WI38 (cell line): ENCODE results near the gene LITAF.

Experiments used
- H3K4me3 ChIP-seq: 2 replicates; pipeline ENCODE4 v1.5.1; 2011; ENCODE audit warnings: low read depth, mild to moderate bottlenecking, control low read depth, low read length
- TF ChIP-seq, protein P1 (sequence below): IDR thresholded peaks from 2 replicates; pipeline ENCODE4 v1.5.1; 2012; ENCODE audit warnings: low read depth, mild to moderate bottlenecking, control low read depth, low read length

LITAF gene

DNA sequence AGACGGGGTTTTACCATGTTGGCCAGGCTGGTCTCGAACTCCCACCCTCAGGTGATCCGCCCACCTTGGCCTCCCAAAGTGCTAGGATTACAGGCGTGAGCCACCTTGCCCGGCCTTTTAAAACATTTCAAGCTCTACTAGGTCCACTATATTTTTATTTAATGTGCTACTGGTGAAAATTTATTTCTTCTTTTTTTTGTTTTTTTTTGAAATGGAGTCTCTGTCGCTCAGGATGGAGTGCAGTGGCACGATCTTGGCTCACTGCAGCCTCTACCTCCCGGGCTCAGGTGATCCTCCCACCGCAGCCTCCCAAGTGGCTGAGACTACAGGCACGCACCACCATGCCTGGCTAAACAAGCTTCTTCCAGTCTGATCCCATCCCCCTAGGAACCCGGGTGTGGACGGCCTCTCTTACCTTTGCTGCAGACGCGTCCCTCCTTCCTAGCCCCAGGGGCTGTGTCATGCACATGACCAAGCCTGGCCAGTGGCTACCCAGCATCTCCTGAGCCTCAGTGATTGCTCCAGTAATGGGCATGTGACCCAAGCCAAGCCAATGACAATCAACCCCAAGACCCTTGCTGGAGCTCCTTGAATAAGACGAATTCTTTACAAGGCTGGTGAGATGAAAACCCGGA, 40.1 kb upstream of the LITAF start:
- TF ChIP-seq, protein P1, sequence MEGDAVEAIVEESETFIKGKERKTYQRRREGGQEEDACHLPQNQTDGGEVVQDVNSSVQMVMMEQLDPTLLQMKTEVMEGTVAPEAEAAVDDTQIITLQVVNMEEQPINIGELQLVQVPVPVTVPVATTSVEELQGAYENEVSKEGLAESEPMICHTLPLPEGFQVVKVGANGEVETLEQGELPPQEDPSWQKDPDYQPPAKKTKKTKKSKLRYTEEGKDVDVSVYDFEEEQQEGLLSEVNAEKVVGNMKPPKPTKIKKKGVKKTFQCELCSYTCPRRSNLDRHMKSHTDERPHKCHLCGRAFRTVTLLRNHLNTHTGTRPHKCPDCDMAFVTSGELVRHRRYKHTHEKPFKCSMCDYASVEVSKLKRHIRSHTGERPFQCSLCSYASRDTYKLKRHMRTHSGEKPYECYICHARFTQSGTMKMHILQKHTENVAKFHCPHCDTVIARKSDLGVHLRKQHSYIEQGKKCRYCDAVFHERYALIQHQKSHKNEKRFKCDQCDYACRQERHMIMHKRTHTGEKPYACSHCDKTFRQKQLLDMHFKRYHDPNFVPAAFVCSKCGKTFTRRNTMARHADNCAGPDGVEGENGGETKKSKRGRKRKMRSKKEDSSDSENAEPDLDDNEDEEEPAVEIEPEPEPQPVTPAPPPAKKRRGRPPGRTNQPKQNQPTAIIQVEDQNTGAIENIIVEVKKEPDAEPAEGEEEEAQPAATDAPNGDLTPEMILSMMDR: no peak
- H3K4me3 ChIP-seq: no peak overlapping the region

- TF ChIP-seq, protein P1: no peak
Measured at GRCh38 chr16:11625769-11626168, 39.0 kb upstream of the LITAF start.

GRCh38 chr16:11624636-11625607, 38.2 kb upstream of the LITAF start:
- no peak overlapping the region for H3K4me3 ChIP-seq
- TF ChIP-seq, protein P1: no peak

More at GRCh38 chr16:11625769-11626168, 39.0 kb upstream of the LITAF start:
- H3K4me3 ChIP-seq: no peak overlapping the region

DNA sequence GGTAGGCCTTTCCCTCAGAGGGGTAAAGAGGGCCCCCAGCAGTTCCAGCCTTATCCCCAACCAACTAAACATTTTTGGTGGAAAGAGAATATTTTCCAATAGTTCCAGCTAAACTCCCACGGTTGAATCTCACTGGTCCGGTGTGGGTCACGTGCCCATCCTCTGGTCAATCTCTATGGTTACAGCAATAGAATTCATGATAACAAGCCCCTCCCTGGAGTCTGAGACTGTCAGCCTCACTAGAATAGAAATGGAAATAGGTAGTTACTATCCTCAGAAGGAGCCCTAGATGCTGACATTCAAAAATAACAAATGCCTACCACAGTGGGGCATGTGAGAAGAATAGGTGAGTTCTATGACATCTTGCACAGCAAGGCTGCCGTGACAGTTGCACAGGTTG, 37.5 kb upstream of the LITAF start:
- TF ChIP-seq, protein P1: no peak
- H3K4me3 ChIP-seq: no peak overlapping the region

- TF ChIP-seq, protein P1: no peak
- peak overlapping the region; percentile 41 for H3K4me3 ChIP-seq
Measured at GRCh38 chr16:11621920-11622651, 35.4 kb upstream of the LITAF start.

DNA sequence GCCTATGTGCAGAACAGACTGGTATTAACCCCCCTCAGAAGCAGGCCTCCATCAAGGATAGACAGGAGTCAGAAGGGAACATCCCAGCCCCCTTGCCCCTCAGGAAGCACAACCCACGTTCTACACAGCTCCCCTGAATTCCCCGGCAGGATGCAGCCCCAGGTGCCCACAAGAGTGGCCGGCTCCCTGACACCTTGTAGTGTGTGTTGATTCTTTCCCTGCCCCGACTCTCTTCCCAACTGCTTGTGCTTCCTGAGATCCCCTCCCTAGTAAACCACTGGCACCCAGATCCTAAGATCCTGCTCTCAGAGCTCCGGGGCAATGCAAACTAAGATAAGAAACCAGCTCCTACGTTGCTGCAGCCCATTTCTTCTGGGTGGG, 34.8 kb upstream of the LITAF start:
- H3K4me3 ChIP-seq: peak overlapping the region; percentile 41
- TF ChIP-seq, protein P1: no peak
